ENCODE results near the gene OXCT1.
"Not testable (repeated sequence)": the region's sequence is repeated elsewhere in the genome, so short reads cannot be mapped to it uniquely, and the experiment has no call there.

The OXCT1 gene

DNA sequence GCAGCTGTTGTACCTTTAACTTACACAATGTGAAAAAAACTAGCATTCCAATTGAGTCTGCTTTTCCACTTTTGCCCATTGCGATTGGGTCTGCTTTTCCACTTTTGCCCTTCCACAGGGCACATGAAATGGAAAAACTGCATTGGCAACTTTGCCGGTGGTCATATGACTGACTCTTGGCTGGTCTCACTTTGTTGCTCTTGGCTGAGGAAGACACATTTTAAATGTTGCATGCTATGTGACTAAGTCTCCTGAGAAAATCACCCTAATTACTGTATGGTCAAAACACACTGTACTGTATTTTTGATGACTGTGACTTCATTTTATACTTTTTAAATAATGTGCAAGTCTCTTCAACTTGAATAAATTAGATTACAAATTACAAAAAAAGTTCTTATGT, 1.6 kb upstream of the OXCT1 start:
- DNase-seq = no peak

DNA sequence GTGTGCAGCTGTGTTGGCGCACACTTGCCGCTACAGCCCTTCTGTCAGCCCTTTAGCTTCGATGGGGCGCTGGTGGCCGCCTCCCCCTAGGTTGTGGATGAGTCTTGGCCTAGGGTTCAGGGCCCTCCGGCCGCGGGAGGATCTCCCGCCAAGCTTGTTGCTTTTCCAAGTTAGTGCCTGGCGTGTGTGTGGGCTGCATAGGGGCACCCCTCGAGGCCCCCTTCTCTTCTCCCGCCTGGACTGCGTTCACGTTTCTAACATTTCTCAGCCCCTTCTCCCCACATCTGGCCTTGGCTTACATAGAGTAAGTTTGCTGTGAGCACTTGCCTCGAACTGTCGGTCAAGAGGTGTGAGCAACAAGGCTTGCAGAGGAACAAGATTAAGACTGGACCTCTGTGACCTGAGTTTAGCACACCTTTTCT, 413 bp upstream of the OXCT1 start:
- no peak for DNase-seq

DNA sequence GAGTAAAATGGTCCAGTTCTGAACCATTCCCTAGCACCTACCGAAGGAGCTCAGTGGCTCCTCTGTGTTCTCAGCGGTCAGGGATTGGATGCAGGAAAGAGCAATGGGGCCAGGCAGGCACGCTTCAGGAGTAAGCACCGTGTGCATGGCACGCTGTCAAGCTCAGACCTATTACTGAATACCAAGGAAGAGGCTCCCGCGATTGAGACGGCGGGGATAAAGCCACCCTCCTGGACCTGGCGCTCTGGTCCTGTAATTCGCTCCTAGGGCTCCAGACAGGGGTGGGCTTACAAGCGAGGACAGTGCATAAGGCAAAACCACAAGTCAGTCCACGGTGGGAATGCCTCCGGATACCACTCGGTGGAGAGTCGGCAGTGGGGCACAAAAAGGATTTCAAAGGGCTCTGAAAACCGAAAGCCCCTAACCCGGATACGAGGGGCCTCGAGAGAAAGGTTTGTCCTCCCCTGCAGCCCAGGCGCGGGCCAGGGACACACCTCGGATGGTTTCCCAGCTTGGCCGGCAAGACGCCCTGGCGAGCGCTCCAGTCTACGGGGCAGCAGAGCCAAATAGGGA, 988 bp downstream of the OXCT1 start:
- peak in 1 of 2 experiments; percentile 23 for DNase-seq

DNA sequence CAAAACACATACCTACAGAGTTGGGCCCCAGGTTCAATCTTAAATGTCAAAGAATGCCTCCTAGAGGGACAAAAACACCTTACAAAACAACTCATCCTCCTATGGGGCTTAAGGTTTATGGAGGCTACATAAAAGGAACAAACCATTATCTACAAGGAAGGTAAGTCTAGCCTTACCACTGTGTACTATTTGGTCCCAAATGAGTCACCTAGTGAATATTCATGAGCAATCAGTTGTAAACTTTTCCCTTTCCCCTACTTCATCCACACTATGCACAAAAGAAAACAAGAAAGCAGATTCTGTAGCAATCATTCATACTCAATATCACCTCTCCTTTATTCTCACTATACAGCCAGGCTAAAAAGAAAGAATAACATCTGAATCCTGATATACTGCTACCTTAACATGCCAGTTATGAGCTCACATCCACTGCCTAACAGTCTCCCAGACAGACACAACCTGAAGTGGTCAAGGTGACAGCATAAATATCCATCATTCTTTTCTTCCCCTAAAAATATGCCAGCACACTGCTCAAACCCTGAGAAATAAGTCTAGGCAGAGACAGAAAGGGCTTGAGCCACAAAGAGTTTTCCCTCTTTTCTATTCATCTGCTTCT, 6.2 kb downstream of the OXCT1 start:
- DNase-seq = no peak

DNA sequence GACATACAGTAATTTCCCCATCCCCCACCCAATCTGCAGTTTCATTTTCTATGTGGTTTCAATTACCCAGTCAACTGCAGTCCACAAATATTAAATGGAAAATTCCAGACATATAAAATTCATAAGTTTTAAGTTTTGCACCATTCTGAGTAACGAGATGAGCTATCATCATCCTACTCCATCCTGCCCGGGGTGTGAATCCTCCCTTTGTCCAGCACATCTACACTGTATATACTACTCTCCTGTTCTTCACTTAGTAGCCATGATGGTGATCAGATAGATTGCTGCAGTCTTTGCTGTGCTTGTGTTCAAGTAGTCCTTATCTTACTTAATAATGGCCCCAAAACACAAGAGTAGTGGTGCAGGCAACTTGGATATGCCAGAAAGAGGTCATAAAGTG, 11.3 kb downstream of the OXCT1 start:
- DNase-seq = no peak

DNA sequence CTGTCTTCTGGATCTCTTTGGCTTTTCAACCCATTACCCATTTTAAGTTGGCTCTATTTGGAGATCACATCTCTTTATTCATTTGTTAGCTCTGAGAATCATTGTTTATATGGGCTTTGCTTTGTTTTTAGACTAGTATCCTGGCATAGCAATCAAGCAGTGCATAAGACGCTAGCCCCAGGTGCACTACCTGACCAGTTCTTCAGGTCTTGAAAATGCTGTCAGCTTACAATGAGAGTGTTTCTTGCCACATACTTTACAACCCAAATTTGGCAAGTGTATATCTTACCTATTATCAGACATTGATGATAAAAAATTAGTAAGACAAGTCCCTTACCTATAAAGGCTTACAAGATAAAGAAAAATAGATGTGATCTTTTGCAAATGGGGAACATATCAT, 12.2 kb downstream of the OXCT1 start:
- DNase-seq = no peak

DNA sequence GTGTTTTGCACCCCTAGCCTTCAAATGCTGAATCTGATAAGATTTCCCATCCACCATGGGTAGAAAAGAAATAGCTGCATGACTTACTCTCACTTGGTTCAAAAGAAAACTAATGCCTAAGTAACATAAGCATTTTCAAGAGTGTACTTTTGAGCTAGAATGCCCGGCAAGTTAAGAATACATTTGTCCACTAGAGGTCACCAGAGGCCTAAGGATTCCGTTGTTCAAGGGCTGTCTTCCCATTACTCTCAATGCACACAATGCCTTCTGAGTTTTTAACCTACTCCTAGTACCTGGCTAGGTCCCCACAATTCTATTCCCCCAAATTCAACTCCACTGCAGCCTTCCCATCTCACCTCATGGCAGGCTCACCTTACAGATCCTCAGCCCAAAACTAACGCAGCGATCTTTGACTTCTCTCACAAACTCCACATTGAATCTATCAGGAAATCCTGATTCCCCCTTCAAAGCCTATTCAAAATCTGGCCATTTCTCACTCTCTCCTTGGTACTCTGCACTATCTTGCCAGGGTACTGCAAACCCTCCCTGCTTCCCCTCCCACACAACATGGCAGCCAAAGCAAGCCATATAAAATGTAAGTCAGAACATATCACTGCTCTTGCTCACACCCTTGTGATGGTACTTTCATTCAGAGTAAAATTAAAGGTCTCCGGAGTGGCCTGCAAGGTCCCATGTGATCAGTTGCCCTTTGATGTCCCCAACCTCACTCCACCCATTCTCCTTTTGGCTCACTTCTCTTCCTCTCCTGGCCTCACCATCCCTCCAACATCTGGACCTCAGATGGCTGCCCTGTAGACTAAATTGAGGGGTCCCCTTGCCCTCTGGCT, 13.4 kb downstream of the OXCT1 start:
- DNase-seq = peak; percentile 33 to 49

DNA sequence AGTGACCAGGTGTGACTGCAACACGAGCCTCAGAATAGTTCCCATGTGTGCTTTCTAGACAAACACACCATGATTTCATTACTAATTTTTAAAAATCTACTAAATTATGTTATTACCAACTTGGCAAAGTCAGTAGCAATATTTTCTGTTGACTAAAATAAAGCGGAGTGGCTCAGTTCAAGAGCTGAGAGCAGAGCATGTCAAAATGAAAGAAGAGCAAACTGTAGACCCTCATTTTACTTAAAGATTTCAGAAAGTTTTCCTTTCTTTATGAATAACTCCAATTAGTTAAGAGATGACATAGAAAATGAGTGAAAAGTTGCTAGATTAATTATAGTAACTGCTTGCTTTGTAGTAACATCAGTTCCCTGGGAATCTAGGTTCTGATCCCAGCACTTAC, 17.9 kb downstream of the OXCT1 start:
- DNase-seq = no peak

DNA sequence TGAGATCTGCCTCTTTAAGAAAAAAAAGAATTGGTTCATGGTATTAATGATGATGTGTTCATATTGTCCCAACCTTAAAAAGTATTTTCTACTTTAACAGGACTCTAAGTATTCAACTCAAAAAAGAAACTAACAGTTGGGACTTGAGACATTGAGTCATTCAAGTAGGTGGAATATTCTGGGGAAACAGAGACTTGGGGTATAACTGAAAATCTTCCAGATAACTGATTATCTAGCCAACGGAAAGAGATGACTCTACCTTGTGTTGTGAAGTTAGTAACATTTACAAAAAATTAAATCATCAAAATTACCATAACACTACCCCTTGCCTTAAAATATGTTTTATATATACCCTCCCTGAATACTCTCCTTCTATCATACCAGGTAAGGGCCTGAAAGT, 19.1 kb downstream of the OXCT1 start:
- no peak for DNase-seq

DNA sequence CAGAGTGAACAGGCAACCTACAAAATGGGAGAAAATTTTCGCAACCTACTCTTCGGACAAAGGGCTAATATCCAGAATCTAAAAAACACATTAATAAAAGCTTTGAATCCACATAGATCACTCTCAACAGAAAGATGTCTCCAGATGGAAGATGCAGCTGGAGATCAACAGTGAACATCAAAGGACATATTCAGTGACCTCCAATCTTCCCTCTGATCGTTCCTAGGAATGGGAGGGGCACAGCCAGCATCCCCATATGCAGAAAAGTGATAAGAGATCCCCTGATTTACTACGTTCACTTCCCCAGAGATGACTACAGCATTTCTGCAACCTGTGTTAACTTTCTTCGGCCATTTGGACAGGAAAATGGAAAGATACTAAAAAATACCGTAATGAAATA, 21.2 kb downstream of the OXCT1 start:
- DNase-seq = no peak

DNA sequence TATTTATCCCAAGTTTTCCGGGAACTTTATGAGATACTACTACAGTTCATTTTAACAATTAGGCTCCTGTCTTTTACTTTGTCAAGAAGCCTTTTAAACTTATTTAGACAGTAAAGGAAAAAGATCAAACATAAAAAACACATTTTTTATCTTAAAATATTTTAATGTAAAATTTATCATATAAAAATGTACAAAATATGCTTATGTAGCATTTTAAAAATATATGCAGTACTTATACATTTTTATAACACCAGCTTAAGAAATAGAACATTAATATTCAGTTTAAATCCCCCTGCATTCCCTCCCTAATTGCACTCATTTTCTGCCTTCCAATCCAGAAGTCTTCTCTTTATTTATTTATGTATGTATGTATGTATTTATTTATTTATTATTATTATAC, 24.5 kb downstream of the OXCT1 start:
- not testable (repeated sequence) for DNase-seq

DNA sequence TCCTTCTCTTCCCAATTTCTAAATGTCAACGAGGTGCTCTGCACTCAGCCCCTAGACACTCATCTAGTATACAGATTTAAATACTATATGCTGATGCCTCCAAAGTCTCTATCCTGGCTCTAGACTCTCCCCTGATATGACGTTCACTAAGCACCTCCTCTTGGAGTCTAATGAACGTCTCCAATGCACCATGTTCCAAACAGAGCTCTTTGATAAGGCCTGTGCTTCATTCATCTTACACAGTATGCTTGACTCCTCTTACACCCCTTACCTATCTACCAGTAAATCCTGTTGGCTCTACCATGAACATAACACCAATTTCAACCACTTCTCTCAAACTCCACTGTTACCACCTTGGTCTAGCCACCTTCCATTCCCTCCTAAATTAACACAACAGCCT, 25.7 kb downstream of the OXCT1 start:
- no peak for DNase-seq

DNA sequence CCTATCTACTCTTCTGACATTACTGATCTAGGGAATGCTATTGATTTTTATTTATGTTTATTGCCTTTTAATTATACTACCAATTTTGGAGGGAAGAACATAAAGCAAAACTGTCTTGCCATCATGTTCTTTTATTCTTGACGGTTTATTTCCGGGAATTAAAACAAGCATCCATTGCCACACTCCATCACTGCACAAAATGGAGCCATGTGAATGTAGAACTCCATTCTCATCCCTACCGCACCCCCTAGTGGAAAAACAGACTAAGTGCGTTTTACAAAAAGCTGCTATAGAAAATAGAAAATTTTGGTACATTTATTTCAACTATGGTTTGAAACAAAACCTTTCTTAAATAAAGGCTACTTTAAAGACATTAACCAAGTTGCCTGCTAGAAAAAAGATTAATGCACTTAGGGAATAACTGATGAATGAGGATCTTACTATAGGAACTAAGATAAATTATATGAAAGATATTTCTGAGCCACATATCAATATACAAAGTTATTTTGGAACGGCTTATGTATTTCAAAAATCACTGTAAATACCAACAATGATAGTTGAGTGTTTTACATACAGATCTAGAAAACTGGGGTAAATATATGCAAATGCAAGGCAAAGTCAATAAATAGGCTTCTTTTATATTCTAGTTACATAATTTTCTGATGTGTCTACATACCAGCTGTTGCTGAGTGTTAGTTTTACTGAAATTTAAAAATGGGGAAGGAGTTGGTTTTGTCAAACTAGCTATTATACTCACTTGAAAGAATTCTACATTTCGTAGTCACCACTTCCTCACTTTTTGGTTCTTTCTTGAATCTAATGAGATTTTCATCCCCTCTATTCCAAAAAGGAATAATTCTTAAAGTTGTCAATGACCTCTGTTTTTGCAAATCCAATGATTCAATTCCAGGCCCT, 26.5 kb downstream of the OXCT1 start:
- DNase-seq = no peak

DNA sequence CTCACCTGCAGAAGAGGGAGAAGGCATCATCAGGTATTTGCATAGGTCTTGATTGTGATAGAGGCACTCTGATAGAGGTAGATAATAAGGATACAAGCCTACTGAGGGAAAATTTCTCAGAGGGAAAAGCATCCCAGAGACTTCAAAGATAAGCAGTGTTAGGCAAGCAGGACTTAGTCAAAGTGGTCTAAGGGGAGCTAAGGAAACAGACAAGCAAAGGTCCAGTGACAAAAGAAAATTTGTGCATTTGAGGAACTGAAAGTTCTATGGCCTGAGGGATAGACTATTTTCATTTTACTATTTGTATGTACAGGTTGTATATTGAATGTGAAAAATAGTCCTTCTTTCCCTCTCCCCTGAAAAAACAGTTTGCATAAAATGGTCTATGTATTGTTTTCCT, 27.4 kb downstream of the OXCT1 start:
- DNase-seq = no peak

DNA sequence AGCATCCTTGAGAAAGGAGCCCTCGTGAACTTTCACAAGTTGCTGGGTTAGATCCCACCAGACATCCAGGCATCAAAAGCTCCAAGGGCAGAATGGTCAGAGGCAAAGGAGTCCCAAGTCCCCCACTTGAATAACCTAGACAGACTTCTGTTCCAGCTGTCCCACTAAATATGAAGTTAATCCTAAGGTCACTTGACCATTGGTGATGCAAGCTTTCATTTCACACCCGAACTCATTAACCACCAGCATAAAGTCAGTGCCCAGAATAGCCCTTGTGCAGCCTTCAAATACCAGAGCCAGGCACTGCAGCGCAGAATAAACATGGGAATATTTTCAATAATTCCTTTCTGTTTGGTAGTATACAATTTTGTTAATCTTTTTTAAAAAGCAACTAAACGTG, 28.9 kb downstream of the OXCT1 start:
- DNase-seq = no peak

DNA sequence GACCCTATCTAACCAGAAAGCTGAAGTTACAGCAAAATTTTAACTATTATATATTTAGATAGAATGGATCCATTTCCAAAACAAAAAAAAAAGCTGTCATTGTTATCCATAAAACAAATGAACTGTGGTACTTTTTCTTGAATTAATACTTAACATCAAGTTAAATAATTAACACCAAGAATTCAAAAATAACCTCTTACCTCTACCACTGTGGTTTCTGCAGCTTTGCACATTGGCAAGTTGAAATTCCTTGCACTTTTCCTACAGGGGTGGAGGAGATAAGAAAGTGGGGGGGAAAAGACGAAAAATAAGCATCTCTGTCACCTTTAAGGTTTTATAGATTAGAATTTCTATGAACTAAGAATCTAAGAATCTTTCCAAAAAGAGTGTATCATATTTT, 30.0 kb downstream of the OXCT1 start:
- no peak for DNase-seq

DNA sequence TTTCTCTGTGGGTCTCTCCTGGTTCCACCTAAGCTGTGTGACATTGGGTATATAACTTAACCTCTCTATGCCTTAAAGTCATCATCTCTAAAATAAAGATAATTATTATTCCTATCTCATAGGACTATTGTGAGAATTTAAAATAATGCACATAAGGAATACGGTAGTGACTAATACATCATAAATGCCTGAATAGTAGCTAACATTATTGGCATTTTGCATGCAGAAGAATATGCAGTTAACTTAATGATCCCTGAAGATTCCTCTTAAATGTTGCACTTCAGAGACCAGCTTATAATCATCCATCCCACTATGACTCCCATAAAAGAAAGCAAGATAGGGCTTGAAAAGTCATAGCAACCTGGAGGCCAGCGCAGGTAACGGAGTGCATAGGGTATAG, 32.4 kb downstream of the OXCT1 start:
- DNase-seq = no peak

DNA sequence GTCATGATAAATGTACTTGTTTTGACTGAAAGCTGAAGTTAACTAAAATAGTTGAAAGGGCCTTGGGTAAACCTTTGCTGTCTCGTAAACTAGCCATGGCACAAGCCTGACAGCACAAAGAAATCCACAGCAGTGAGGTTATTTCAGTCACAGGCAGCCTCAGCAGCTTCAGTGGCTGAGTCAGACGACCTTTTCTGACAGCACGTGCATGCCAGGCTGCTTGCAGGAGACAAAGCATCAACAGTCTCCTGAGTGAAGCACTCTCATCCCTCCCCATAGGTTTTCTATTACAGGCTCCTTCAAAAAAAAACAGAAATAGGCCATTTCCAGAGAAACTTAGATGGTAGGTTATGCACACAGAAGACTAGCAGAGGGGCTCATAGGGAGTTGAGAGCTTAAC, 34.6 kb downstream of the OXCT1 start:
- no peak for DNase-seq

DNA sequence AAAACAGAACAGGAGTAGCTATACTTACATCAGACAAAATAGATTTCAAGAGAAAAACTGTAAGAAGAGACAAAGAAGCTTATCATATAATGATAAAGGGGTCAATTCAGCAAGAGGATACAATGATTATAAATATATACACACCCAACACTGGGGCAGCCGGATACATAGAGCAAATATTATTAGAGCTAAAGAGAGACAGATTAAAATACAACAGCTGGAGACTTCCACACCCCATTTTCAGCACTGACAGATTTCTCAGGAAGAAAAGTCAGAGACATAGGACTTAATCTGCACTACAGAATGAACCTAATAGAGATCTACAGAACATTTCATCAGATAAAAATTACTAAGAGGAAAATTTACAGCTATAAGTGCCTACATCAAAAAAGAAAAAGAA, 35.7 kb downstream of the OXCT1 start:
- no peak for DNase-seq

DNA sequence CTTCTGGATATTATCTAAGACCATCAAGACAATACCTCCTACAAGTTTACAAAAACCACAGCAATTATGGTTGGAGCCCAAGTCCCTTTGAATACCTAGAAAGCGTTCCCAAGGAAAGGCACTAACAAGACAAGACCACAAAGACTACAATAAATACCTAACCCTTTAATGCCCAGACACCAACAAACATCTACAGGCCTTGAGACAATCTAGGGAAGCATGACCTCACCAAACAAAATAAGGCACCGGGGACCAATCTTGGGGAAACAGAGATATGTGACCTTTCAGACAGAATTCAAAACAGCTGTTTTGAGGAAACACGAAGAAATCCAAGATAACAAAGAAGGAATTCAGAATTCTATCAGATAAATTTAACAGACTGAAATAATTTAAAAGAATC, 37.8 kb downstream of the OXCT1 start:
- no peak for DNase-seq

DNA sequence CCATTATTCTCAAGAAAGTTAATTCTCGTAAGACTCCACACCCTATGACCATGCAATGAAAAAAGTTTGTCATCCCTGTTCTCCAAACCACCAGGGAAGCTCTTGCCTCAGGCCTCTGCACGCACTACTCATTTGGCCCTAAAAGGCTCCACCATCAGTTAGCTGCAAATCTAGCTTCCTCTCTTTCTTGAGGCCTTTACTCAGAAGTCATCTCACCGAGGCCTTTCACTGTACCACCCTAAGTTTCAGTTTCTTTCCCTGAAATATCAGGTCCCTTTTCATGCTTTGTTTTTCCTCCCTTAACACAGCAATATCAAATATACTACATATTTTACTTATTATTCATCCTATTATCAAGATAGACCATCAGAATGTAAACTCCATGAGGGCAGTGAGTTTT, 39.1 kb downstream of the OXCT1 start:
- no peak for DNase-seq

DNA sequence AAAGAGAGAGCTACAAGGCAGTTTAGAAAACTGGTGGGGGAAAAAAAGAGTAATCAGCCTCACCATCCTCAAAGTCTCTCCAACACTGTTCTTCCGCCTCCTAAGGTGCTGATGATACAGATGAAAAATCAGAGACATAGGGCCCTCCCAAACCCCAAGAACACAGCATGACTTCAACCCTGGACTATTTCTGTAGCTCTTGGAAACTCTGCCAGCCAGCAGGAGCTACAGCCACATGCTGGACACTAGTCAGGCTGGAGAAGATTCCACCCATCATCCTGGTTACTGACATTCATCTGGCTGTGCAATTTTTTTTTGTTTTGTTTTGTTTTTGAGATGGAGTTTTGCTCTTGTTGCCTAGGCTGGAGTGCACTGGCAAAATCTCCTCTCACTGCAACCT, 42.4 kb downstream of the OXCT1 start:
- DNase-seq = no peak

DNA sequence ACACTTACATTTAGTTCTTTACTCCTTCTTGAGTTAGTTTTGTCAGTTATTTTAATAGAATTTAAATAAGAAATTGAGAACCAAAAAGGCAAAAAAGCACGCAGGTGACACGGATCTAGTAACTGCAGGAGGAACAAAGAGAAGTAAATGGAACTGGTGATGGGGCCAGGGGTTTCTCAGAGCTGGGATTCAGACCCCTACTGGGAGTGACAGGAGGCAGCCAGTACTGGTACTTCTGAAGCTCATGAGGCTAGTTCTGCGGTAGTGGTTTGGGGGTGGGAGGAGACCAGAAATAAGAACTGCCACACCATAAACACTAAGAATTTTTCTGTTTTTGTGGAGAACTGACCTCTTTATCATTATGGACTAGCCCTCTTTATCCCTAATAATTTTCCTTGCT, 48.2 kb downstream of the OXCT1 start:
- DNase-seq = no peak

Measured in activated CD4-positive, alpha-beta T cell treated with anti-CD3 and anti-CD28 coated beads, Interleukin-2, amount 50 U/mL, for 48 hours (primary cell).